K562 (cell line): Measurements from ENCODE around the gene PGPEP1. TPM values are rescaled to one million over a fixed set of nuclear protein-coding genes. Genes with fewer than 3 reads are reported as not detected.

Experiments used
- AFF1 ChIP-seq, 2 experiments: fragments of 450-650 bp; IDR thresholded peaks; 2 replicates each; pipeline ENCODE4 v1.6.1; 2018; ENCODE audit warnings: mild to moderate bottlenecking in 2 of 2, low read depth in 1 of 2; ENCODE audit not compliant: partially characterized antibody in 2 of 2
- BCL6 ChIP-seq: fragments of 250-450 bp; sonication (Bioruptor Pico); IDR thresholded peaks from 2 replicates; pipeline ENCODE4 v1.4.0; 2020
- DPF2 ChIP-seq: fragments of 450-650 bp; IDR thresholded peaks from 2 replicates; pipeline ENCODE4 v1.6.1; 2016
- FOXK2 ChIP-seq, 2 experiments: fragments of 450-650 bp; IDR thresholded peaks in 1 of 2; conservative IDR thresholded peaks in 1 of 2; 2 replicates each; pipeline ENCODE4 v1.6.1; 2016; ENCODE audit warnings: low read depth in 2 of 2, mild to moderate bottlenecking in 1 of 2
- HNRNPL ChIP-seq: fragments of 200-400 bp; formaldehyde crosslinking; IDR thresholded peaks from 2 replicates; pipeline ENCODE4 v1.6.1; 2017; ENCODE audit warnings: low read depth, mild to moderate bottlenecking, low read length
- HNRNPLL ChIP-seq: fragments of 200-400 bp; formaldehyde crosslinking; IDR thresholded peaks from 2 replicates; pipeline ENCODE4 v1.6.1; 2017; ENCODE audit warnings: low read length, low read depth, mild to moderate bottlenecking; ENCODE audit not compliant: poor library complexity, severe bottlenecking
- MCM7 ChIP-seq, 2 experiments: fragments of 450-650 bp; IDR thresholded peaks; 2 replicates each; pipeline ENCODE4 v1.6.1; 2016 to 2018
- PCBP1 ChIP-seq: fragments of 200-400 bp; formaldehyde crosslinking; IDR thresholded peaks from 2 replicates; pipeline ENCODE4 v1.6.1; 2018; ENCODE audit warnings: mild to moderate bottlenecking, low read depth, low read length; ENCODE audit not compliant: poor library complexity, severe bottlenecking
- POLR2AphosphoS2 ChIP-seq: IDR thresholded peaks from 2 replicates; pipeline ENCODE4 v1.6.1; 2012; ENCODE audit warnings: low read length, improper control_type of control experiment
- SMARCA4 ChIP-seq: fragments of 450-650 bp; IDR thresholded peaks from 2 replicates; pipeline ENCODE4 v1.6.1; 2016
- SPI1 ChIP-seq: IDR thresholded peaks from 2 replicates; pipeline ENCODE4 v1.6.1; 2011; ENCODE audit warnings: low read depth, low read length, control low read depth, borderline replicate concordance
- SREBF1 ChIP-seq: fragments of 150-350 bp; IDR thresholded peaks from 2 replicates; pipeline ENCODE4 v1.6.1; 2014; ENCODE audit warnings: antibody characterized with exemption, low read depth, low read length, borderline replicate concordance
- STAT5A ChIP-seq: IDR thresholded peaks from 2 replicates; pipeline ENCODE4 v1.6.1; 2012; ENCODE audit warnings: low read length, inconsistent platforms, borderline replicate concordance
- TAF1 ChIP-seq: IDR thresholded peaks from 2 replicates; pipeline ENCODE4 v1.6.1; 2011; ENCODE audit warnings: mild to moderate bottlenecking, low read length, moderate library complexity; ENCODE audit not compliant: insufficient read depth, control insufficient read depth, severe bottlenecking; ENCODE audit errors: extremely low read depth
- TAF7 ChIP-seq: fragments of 450-650 bp; IDR thresholded peaks from 2 replicates; pipeline ENCODE4 v1.6.1; 2016; ENCODE audit warnings: missing genetic modification characterization, missing compliant biosample characterization
- TBP ChIP-seq: optimal IDR thresholded peaks from 2 replicates; pipeline ENCODE3; 2011; ENCODE audit warnings: low read depth, low read length, improper control_type of control experiment
- XRCC5 ChIP-seq: fragments of 200-400 bp; formaldehyde crosslinking; IDR thresholded peaks from 2 replicates; pipeline ENCODE4 v1.6.1; 2017; ENCODE audit warnings: low read depth, mild to moderate bottlenecking, low read length
- ZBED1 ChIP-seq: IDR thresholded peaks from 2 replicates; pipeline ENCODE4 v1.6.1; 2014
- ZNF124 ChIP-seq: sonication (generic); formaldehyde crosslinking; IDR thresholded peaks from 2 replicates; pipeline ENCODE4 v1.8.1; 2022; ENCODE audit warnings: missing genetic modification reagents
- ZNF253 ChIP-seq: fragments of 250-450 bp; sonication (Bioruptor Pico); conservative IDR thresholded peaks from 2 replicates; pipeline ENCODE4 v1.6.1; 2021; ENCODE audit warnings: mild to moderate bottlenecking
- ZNF3 ChIP-seq: fragments of 250-450 bp; sonication (Bioruptor Pico); IDR thresholded peaks from 2 replicates; pipeline ENCODE4 v1.5.0; 2021; ENCODE audit warnings: mild to moderate bottlenecking, moderate library complexity
- ZNF766 ChIP-seq: fragments of 200-800 bp; sonication (Bioruptor generic); conservative IDR thresholded peaks from 2 replicates; pipeline ENCODE4 v1.6.1; 2016; ENCODE audit warnings: missing genetic modification characterization, missing compliant biosample characterization
- ZNF79 ChIP-seq: fragments of 250-450 bp; sonication (Bioruptor Pico); IDR thresholded peaks from 2 replicates; pipeline ENCODE4 v1.4.0; 2020; ENCODE audit warnings: low read depth, mild to moderate bottlenecking, moderate library complexity
- polyA plus RNA-seq, 8 experiments: library from polyadenylated mRNA; depleted of rRNA in 4 of 8; stranded (reverse) in 5 of 8; unstranded in 3 of 8; fragments of >200 nt; fragmentation: Nextera tagmentation in 2 of 8; fragmentation: Illumina TruSeq in 1 of 8; extraction: Ambion mirVana in 2 of 8; extraction: Trizol in 1 of 8; gene quantifications; 2 replicates each; pipeline versions ENCODE4 v1.2.1 to v1.2.3, GENCODE V29; 2011 to 2014; ENCODE audit warnings: inconsistent platforms in 1 of 8, missing spikeins in 1 of 8
- total RNA-seq, 7 experiments: library from RNA; depleted of rRNA in 6 of 7; stranded (reverse); fragments of >200 nt in 6 of 7; fragmentation: Illumina TruSeq in 2 of 7; extraction: Trizol in 2 of 7; gene quantifications; 2 replicates each; pipeline versions ENCODE4 v1.2.1 to v1.2.3, GENCODE V29; 2011 to 2021; ENCODE audit warnings: low replicate concordance in 1 of 7
- TF ChIP-seq, protein P1 (sequence below): sonication (generic); formaldehyde crosslinking; IDR thresholded peaks from 2 replicates; pipeline ENCODE4 v1.8.0; 2022; ENCODE audit warnings: missing genetic modification reagents, mild to moderate bottlenecking, moderate library complexity, borderline replicate concordance

Gene PGPEP1
- total and polyA plus RNA-seq, 9 of the 15 experiments (the other 6 are each of a cell fraction or from before 2014, with no cell fraction given): 10.0 to 69.6 (median 33.5) TPM

DNA sequence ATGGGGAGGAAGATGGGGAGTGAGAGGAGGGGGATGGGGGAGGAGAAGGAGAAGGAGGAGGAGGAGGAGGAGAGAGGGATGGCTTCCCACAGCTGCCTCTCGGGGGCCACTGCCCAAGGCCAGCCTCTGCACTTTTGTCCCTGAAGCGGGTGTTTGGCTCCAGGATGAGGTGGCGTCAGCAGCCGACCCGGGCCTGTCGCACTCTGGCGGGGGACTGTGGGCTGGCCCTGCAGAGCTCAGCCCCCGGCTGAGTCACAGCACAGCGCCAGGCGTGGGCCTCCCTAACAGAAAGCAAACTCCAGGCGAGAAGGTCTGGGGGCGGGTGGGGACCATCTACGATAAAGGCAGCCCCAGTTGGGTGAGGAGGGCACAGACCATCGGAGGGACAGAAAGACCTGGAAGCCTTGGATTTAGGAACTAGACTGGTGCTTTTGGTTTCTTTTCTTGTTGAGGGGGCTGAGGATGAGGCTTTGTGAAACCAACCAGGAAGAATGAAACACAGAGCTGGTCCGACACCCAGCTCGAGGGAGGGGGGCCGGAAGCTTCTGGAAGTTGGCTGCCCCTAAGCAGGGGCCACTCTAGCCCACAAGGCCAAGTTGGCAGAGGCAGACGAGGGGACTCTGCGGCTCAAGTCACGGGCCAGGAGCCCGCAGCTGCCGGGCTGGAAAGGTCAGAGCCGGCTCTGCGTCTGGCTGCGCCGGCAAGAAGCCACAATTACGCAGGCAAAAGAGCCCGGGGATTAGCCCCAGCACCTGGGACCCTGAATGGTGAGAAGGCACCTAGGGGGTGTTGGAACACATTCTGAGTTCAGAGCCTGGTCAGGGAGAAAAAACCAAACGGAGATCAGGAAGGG lies 35.7 kb upstream of the PGPEP1 start (continued):
- peak; percentile 69 for TF ChIP-seq TAF7
- no peak for TF ChIP-seq STAT5A
- TF ChIP-seq ZNF253: no peak
- peak; percentile 73 for TF ChIP-seq TBP
- TF ChIP-seq HNRNPL: no peak
- peak; percentile 60; the same call in 1 of the 2 replicates for TF ChIP-seq POLR2AphosphoS2
- 0 out of 2 replicates have a peak, but pooled peaks have one; percentile 51 for TF ChIP-seq ZBED1
- peak; percentile 74 for TF ChIP-seq PCBP1
- TF ChIP-seq AFF1 (IDR thresholded peaks at IDR 0.05; ENCODE audit: low read depth in 1 of 2, partially characterized antibody in 2 of 2): peak in 1 of 2 experiments; percentile 86
- TF ChIP-seq BCL6 (CRISPR knock-in tag): no peak
- TF ChIP-seq ZNF79: peak; percentile 9; the same call in 1 of the 2 replicates
- 0 out of 2 replicates have a peak, but pooled peaks have one; percentile 25 for TF ChIP-seq XRCC5
- TF ChIP-seq TAF1: peak; percentile 69
- 0 out of 2 replicates have a peak, but pooled peaks have one; percentile 18 for TF ChIP-seq ZNF766
- peak; percentile 80; the same call in 1 of the 2 replicates for TF ChIP-seq DPF2
- TF ChIP-seq ZNF3: no peak
- no peak for TF ChIP-seq MCM7 (IDR thresholded peaks at IDR 0.05)
- no peak for TF ChIP-seq SREBF1
- TF ChIP-seq HNRNPLL: peak; percentile 23
- TF ChIP-seq SMARCA4: peak; percentile 66; the same call in 1 of the 2 replicates
- TF ChIP-seq ZNF124 (CRISPR knock-in tag): no peak
- 0 out of 4 replicates have a peak, but pooled peaks of 1 of the 2 experiments have one; percentile 35 for TF ChIP-seq FOXK2 (conservative IDR thresholded peaks at IDR 0.05 in 1 of 2, IDR thresholded peaks at IDR 0.05 in 1 of 2; ENCODE audit: low read depth in 2 of 2)
- TF ChIP-seq, protein P1, sequence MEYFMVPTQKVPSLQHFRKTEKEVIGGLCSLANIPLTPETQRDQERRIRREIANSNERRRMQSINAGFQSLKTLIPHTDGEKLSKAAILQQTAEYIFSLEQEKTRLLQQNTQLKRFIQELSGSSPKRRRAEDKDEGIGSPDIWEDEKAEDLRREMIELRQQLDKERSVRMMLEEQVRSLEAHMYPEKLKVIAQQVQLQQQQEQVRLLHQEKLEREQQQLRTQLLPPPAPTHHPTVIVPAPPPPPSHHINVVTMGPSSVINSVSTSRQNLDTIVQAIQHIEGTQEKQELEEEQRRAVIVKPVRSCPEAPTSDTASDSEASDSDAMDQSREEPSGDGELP: peak; percentile 85; the same call in 1 of the 2 replicates
- TF ChIP-seq SPI1: no peak
